GM21786 (cell line): Measurements from ENCODE around the gene MIGA1.
"Not testable (repeated sequence)": the region's sequence is repeated elsewhere in the genome, so short reads cannot be mapped to it uniquely, and the experiment has no call there.

ENCODE experiments used
- ATAC-seq: cut with Tn5 transposase; IDR thresholded peaks from one replicate; pipeline ENCODE4 v1.9.1; 2021; ENCODE audit not compliant: unreplicated experiment

The MIGA1 gene

GRCh38 chr1:77779529-77780281 is at the start of gene MIGA1:
TSS of gene MIGA1 (plus strand) at chr1:77779649. CDS start at chr1:77783253, 3,604 bp downstream.
- ATAC-seq = peak; percentile 89

GRCh38 chr1:77732090-77732489 is 47.4 kb upstream of the MIGA1 start:
- no peak for ATAC-seq

GRCh38 chr1:77739235-77739634 is 40.2 kb upstream of the MIGA1 start:
- no peak for ATAC-seq

GRCh38 chr1:77741316-77741715 is 38.1 kb upstream of the MIGA1 start:
- no peak for ATAC-seq

- ATAC-seq = no peak
These were observed 37.4 kb upstream of the MIGA1 start for GRCh38 chr1:77742011-77742555.

- ATAC-seq = no peak
These were observed 34.9 kb upstream of the MIGA1 start for GRCh38 chr1:77744576-77744975.

- not testable (repeated sequence) for ATAC-seq
These were observed 30.0 kb upstream of the MIGA1 start for GRCh38 chr1:77749489-77749888.

GRCh38 chr1:77756052-77756754 is 23.2 kb upstream of the MIGA1 start:
- no peak for ATAC-seq

GRCh38 chr1:77757066-77757584 is 22.3 kb upstream of the MIGA1 start:
- ATAC-seq = no peak

- ATAC-seq = no peak
These were observed 21.8 kb upstream of the MIGA1 start for GRCh38 chr1:77757603-77758002.

- ATAC-seq = peak; percentile 90
These were observed 20.1 kb upstream of the MIGA1 start, which contains the start of gene USP33 for GRCh38 chr1:77759071-77760028. TSS of gene USP33 (minus strand) at chr1:77759852. CDS start at chr1:77741697, 18,155 bp downstream.

- ATAC-seq = no peak
These were observed 17.4 kb upstream of the MIGA1 start for GRCh38 chr1:77762072-77762476.

- ATAC-seq = no peak
These were observed 11.4 kb upstream of the MIGA1 start for GRCh38 chr1:77768006-77768405.

GRCh38 chr1:77776007-77776700 is 3.3 kb upstream of the MIGA1 start:
- ATAC-seq = no peak

- ATAC-seq = no peak
These were observed 2.2 kb downstream of the MIGA1 start for GRCh38 chr1:77781683-77782082.

- no peak for ATAC-seq
These were observed 3.7 kb downstream of the MIGA1 start for GRCh38 chr1:77783141-77783540.

GRCh38 chr1:77786093-77786741 is 6.8 kb downstream of the MIGA1 start:
- ATAC-seq = not testable (repeated sequence)

- no peak for ATAC-seq
These were observed 15.1 kb downstream of the MIGA1 start for GRCh38 chr1:77794550-77794949.

GRCh38 chr1:77796695-77797405 is 17.4 kb downstream of the MIGA1 start:
- no peak for ATAC-seq
